Duodenal mucosa (tissue), 2 donors: ENCODE measurements around the gene OTULIN.

Experiments used
- H3K27ac ChIP-seq: one replicate; pipeline ENCODE4 v1.7.0; 2013; ENCODE audit warnings: low read depth, low read length
- H3K27me3 ChIP-seq, 2 donors: one replicate each; pipeline ENCODE4 v1.7.0; 2013; ENCODE audit warnings: low read length in 2 of 2, control low read depth in 1 of 2; ENCODE audit not compliant: insufficient read depth in 2 of 2, control insufficient read depth in 1 of 2
- H3K36me3 ChIP-seq, 2 donors: one replicate each; pipeline ENCODE4 v1.7.0; 2013; ENCODE audit warnings: low read length in 2 of 2, control low read depth in 1 of 2; ENCODE audit not compliant: insufficient read depth in 2 of 2, control insufficient read depth in 1 of 2
- H3K4me1 ChIP-seq, 2 donors: one replicate each; pipeline ENCODE4 v1.7.0; 2013; ENCODE audit warnings: low read length in 2 of 2, control low read depth in 1 of 2; ENCODE audit not compliant: insufficient read depth in 2 of 2, control insufficient read depth in 1 of 2
- H3K4me3 ChIP-seq, 2 donors: one replicate each; pipeline ENCODE4 v1.7.0; 2013; ENCODE audit warnings: low read length in 2 of 2, low read depth in 1 of 2
- H3K9ac ChIP-seq, 2 donors: one replicate each; pipeline ENCODE4 v1.7.0; 2013; ENCODE audit warnings: low read length in 2 of 2, low read depth in 1 of 2
- H3K9me3 ChIP-seq, 2 donors: one replicate each; pipeline ENCODE4 v1.7.0; 2013; ENCODE audit warnings: low read length in 2 of 2, control low read depth in 1 of 2; ENCODE audit not compliant: control insufficient read depth in 1 of 2

Gene OTULIN

DNA sequence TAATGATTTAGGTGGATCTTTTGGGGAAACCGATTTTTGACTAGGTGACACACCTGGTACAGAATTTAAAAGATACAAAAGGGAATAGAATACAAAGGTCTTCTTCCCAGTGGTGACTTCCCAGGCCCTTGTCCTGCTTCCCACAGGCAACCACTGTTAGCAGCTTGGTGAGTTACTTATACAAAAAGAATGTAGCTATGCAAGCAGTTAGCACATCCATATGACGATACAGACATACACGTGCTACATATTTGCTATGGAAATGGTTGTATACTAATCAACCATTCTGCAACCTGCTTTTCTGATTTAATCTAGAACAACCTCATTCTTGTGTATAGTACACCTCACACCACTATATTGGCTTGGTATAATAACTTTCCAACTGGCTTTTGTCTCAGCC is 51.0 kb downstream of the OTULIN start:
- H3K36me3 ChIP-seq = peaks cover 28 to 66% of the 10 kb centered on the region in 2 donors
- H3K27ac ChIP-seq = no peak overlapping the region
- no peaks in the 10 kb centered on the region for H3K9me3 ChIP-seq
- H3K4me1 ChIP-seq = no peaks in the 10 kb centered on the region
- H3K4me3 ChIP-seq = no peak overlapping the region
- no peaks in the 10 kb centered on the region for H3K27me3 ChIP-seq
- no peak overlapping the region for H3K9ac ChIP-seq

DNA sequence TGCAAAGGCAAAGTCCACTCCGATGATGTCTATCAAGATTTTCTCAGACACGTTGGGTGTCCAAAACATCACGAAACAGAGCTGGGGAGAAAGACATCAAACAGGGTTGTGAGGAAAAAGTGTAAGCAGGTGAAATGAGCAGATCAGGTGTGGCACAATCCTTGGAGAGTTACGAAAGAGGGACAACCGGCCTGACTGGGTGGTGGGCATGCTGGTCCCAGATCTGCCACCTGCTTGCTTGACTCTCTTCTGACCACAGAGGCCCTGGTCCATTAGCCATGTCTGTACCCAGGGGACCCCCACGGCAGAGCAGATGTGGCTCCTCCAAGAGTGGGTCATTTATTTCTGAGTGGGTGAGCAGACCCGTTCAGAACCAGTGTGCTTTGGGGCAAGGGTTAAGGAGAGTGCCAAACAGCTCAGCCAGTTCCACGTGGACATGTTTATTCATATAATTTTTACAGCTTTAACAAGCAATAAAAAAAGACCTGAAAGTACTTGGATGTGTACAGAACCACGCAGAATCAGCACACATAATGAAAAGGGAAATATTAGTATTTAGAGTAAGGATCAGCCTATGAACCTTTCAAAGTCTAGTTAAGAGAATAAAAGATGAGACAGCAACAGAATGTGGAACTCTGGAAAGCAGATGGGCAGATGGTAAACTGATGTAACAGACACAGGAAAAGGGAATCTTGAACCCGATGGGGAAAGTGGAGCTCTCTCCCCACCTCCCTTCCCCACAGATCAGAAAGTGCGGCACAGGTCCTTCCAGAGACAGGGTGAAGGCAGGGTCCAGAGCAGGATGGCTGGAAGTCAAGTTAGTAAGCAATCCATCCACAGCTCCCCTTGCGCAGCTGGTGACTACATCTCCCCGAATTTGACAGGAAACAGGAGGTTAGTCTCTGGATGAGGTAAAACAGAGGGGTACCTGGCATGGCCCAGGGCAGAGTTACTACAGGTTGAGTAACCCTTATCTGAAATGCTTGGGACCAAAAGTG is 52.5 kb downstream of the OTULIN start:
- Histone ChIP-seq H3K27ac (no peak overlapping the region), H3K9me3 (no peaks in the 10 kb centered on the region), H3K4me3 (no peak overlapping the region), H3K36me3 (peaks cover 17 to 57% of the 10 kb centered on the region in 2 donors), H3K9ac (no peak overlapping the region), H3K4me1 (no peaks in the 10 kb centered on the region), H3K27me3 (no peaks in the 10 kb centered on the region)

DNA sequence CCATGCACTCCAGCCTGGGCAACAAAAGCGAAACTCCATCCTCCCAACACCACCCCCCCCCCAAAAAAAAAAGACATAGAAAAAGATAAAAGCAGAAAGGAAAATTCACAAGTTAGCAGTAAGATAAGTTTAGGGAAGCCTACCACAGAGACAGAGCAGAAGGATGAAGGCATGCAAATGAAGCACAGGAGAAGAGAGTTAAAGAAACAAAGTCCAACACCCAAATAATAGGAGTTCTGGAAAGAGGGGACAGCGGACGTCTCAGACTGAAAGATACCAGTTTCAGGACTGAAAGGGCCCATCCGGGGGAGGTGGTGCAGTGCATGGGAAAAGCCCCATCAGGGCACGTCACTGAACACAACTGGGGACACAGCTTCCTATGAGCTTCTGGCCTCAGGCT is 54.3 kb downstream of the OTULIN start:
- H3K9me3 ChIP-seq = no peaks in the 10 kb centered on the region
- no peaks in the 10 kb centered on the region for H3K27me3 ChIP-seq
- H3K36me3 ChIP-seq = peaks cover 4 to 39% of the 10 kb centered on the region in 2 donors
- H3K4me3 ChIP-seq = no peak overlapping the region
- H3K27ac ChIP-seq = no peak overlapping the region
- H3K9ac ChIP-seq = no peak overlapping the region
- H3K4me1 ChIP-seq = no peaks in the 10 kb centered on the region

DNA sequence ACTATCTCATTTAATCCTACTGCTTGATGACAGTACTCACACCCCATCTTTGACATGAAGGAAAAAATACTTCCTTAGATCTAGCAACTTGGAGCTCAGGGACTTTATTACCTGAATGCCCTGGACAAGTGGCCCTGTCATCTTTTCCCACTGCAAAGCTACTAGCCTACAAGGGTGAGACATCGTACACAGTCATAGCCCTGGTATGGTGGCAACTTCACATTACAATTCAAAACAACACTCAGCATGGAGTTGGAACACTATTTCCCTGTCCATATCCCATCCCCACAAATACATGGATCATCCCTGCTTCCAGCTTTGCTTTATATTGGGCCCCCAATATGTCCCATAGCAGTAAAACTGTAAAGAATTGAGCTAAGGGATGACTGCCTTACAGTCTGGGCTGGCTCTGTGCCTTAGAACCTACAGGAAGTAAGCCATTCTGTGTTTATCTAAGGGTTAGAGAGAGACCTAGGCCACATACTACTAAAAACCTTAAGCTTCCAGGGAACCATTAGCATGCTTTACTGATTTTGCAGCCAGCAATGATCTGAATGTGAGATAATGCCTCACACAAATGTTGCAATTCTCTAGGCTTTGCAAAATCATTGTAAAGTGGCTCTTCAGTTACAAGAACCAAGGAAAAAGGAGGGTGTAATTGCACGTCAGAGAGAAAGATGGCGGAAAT is 55.9 kb downstream of the OTULIN start:
- Histone ChIP-seq H3K9ac (no peak overlapping the region), H3K36me3 (peaks cover 4 to 32% of the 10 kb centered on the region in 2 donors), H3K4me3 (no peak overlapping the region), H3K27me3 (no peaks in the 10 kb centered on the region), H3K27ac (no peak overlapping the region), H3K4me1 (no peaks in the 10 kb centered on the region), H3K9me3 (no peaks in the 10 kb centered on the region)

DNA sequence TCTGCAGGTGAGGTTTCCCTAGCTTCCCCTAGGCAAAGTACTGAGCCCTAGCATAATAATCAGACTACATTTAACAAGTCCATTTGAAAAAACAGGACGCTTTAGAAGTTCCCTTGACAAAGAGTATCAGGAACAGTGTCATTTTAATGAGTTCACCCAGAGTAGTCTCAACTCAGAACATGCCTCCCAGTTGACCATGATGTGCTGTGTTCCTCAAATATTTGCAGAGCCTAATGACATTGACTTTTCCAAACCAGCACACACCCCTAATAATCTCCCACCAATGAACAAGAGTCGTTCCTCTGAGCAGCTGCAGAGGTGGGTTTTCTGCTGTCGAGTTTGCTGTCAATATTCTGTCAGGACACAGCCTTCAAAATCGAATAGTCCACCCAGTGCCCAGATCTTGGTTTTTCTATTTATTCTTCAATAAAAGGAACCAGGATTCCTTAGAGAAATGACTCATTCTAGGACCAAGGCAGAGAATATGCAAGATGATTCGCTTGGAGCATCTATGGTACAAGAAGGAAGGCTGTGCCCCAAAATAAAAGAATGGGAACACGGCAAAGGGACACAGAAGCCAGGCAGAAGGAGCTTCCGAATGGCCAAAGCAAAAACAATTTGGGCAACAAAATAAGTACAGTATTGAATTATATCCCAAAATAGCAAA is 57.6 kb downstream of the OTULIN start:
- no peak overlapping the region for H3K27ac ChIP-seq
- H3K4me3 ChIP-seq = no peak overlapping the region
- H3K9me3 ChIP-seq = no peaks in the 10 kb centered on the region
- no peak overlapping the region for H3K9ac ChIP-seq
- H3K27me3 ChIP-seq = no peaks in the 10 kb centered on the region
- H3K36me3 ChIP-seq = peaks cover 0 to 33% of the 10 kb centered on the region in 2 donors
- H3K4me1 ChIP-seq = no peaks in the 10 kb centered on the region

DNA sequence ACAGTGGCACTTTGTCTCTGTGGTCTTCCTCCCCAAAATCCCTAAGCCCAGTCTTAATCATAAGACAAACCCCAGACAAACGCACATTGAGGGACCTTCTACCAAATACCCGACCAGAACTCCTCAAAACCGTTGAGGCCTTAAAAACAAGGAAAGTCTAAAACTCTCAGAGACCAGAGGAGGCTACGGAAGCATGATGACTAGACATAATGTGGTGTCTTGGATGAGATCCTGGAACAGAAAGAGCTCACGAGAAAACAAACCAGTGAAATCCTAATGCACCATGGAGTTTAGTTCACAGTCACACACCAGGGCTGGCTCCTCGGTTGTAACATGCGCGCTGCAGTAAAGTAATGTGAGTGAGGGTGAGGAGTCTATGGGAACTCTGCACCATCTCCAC is 58.4 kb downstream of the OTULIN start:
- Histone ChIP-seq H3K4me3 (no peak overlapping the region), H3K27me3 (no peaks in the 10 kb centered on the region), H3K36me3 (peaks cover 0 to 27% of the 10 kb centered on the region in 2 donors), H3K27ac (no peak overlapping the region), H3K9me3 (no peaks in the 10 kb centered on the region), H3K9ac (no peak overlapping the region), H3K4me1 (peaks cover 5% of the 10 kb centered on the region in 2 donors)

DNA sequence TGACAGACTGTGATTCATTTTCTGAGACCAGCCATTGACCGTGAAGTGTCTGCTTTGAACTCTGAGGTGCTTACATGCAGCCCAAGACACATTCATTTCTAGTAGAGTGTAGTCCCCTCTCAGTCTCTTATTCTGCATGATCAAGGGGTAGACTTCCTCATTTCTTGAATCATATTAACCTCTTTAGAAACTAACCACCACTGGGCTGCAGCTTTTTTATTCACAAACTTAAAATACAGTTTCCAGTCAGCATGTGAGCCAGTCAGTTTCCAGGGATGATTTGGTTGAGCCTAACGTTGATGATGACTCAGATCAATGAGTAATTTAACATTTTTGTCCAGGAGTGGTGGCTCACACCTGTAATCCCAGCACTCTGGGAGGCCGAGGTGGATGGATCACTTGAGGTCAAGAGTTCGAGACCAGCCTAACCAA is 59.2 kb downstream of the OTULIN start:
- no peak overlapping the region for H3K27ac ChIP-seq
- no peaks in the 10 kb centered on the region for H3K27me3 ChIP-seq
- peaks cover 12 to 13% of the 10 kb centered on the region in 2 donors for H3K4me1 ChIP-seq
- peaks cover 0 to 24% of the 10 kb centered on the region in 2 donors for H3K36me3 ChIP-seq
- H3K4me3 ChIP-seq = no peak overlapping the region
- H3K9ac ChIP-seq = no peak overlapping the region
- H3K9me3 ChIP-seq = no peaks in the 10 kb centered on the region

DNA sequence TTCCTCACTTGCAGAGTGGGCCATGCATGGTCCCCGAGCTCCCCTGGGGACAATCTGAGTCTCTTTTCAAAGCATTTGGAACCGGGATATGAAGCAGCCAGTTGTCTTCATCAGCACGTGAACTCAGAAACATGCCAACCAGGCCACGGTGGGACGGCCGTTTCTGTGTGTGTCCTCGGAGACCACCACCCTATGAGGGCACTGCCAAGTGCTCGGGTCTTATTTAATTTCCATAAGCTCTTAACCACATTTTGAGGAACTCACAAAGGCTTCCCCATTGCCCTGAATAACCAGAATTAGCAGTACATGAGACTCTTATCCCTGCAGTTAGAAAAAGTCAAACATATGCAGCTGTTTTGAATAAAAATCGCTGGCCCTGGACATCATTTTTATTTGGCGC is 60.1 kb downstream of the OTULIN start:
- no peak overlapping the region for H3K9ac ChIP-seq
- no peaks in the 10 kb centered on the region for H3K9me3 ChIP-seq
- peaks cover 0 to 23% of the 10 kb centered on the region in 2 donors for H3K36me3 ChIP-seq
- H3K27ac ChIP-seq = no peak overlapping the region
- H3K4me1 ChIP-seq = peaks cover 12 to 16% of the 10 kb centered on the region in 2 donors
- no peak overlapping the region for H3K4me3 ChIP-seq
- H3K27me3 ChIP-seq = no peaks in the 10 kb centered on the region

DNA sequence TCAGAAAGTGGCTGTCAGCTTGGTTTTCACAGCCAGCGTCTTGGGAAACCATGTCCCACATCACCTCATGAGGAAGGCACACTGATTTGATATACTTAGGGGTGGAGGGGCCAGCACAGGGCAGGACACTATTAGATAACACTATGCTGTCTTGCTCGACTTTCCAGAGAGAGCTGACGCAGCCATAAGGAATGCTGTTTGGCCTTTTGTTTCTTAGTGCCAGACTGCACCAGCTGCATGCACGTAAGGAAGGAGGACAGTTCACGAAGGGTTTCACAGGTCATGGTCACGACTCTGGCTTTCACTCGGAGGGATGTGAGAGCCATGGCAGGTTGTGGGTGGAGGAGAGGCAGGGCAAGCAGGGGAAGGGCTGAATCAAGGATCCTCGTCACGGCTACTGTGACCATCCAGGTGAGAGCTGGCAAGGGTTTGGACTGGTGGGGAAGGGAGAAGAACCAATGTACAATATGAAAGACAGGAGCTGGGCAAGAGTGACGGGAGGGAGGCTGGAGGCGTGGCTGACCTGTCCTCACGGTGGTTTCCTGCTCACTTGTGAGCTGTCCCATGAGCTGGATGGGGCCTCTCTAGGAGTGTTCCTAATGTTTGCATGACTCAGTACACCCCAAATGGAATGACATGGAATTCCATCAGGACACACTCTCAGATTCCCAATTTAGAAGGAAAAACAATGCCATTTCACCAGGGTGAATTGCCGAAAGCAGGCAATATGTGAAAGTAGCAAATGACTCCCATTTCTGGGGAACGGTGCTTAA is 61.7 kb downstream of the OTULIN start:
- Histone ChIP-seq H3K4me1 (peaks cover 12 to 16% of the 10 kb centered on the region in 2 donors), H3K27me3 (no peaks in the 10 kb centered on the region), H3K36me3 (peaks cover 0 to 29% of the 10 kb centered on the region in 2 donors), H3K9ac (no peak overlapping the region), H3K9me3 (no peaks in the 10 kb centered on the region), H3K27ac (no peak overlapping the region), H3K4me3 (no peak overlapping the region)
